Kidney (tissue), 14 donors: ENCODE measurements around the gene SFXN2. TPM values are rescaled to one million over a fixed set of nuclear protein-coding genes. Genes with fewer than 3 reads are reported as not detected.

Experiments used
- DNase-seq, 5 donors: peaks; one replicate each; pipeline ENCODE4 v3.0.0-alpha.2; 2013 to 2020
- FAIRE-seq: peaks from 2 replicates; lab custom pipeline; 2012; peaks lifted over from hg19 to GRCh38; lab: Jason Lieb, UNC
- H3K27ac ChIP-seq, 2 donors: one replicate each; pipeline ENCODE4 v1.7.0; 2013; ENCODE audit warnings: low read depth in 2 of 2, low read length in 2 of 2, inconsistent platforms in 1 of 2
- H3K27me3 ChIP-seq: one replicate; pipeline ENCODE4 v1.7.1; 2013; ENCODE audit warnings: low read length, inconsistent platforms; ENCODE audit not compliant: control insufficient read depth, insufficient read depth
- H3K36me3 ChIP-seq, 3 donors: one replicate each; pipeline versions ENCODE4 v1.7.0 to v1.7.1; 2013; ENCODE audit warnings: low read length in 3 of 3, control low read depth in 1 of 3, inconsistent platforms in 1 of 3; ENCODE audit not compliant: insufficient read depth in 3 of 3, control insufficient read depth in 2 of 3
- H3K4me1 ChIP-seq, 3 donors: one replicate each; pipeline versions ENCODE4 v1.7.0 to v1.7.1; 2013; ENCODE audit warnings: low read length in 3 of 3, inconsistent platforms in 1 of 3, low read depth in 1 of 3; ENCODE audit not compliant: control insufficient read depth in 2 of 3, insufficient read depth in 2 of 3
- H3K4me3 ChIP-seq, 3 donors: one replicate each; pipeline versions ENCODE4 v1.7.0 to v1.8.1; 2013; ENCODE audit warnings: low read length in 3 of 3, control low read depth in 1 of 3, inconsistent platforms in 1 of 3
- H3K9ac ChIP-seq, 3 donors: one replicate each; pipeline versions ENCODE4 v1.7.0 to v1.7.1; 2013; ENCODE audit warnings: low read length in 3 of 3, control low read depth in 1 of 3, inconsistent platforms in 1 of 3
- H3K9me3 ChIP-seq, 3 donors: one replicate each; pipeline versions ENCODE4 v1.7.0 to v1.7.1; 2013; ENCODE audit warnings: low read length in 3 of 3, control low read depth in 1 of 3, inconsistent platforms in 1 of 3; ENCODE audit not compliant: control insufficient read depth in 2 of 3, insufficient read depth in 1 of 3
- CTCF ChIP-seq: IDR thresholded peaks from 3 replicates; pipeline ENCODE4 v1.5.1; 2012; ENCODE audit warnings: mild to moderate bottlenecking, moderate library complexity, borderline replicate concordance; ENCODE audit not compliant: insufficient read depth; ENCODE audit errors: extremely low read depth
- intact Hi-C: fragments of 100-400 bp; cut with DNase I; formaldehyde crosslinking; loops from one replicate; pipeline ENCODE4 v1.11.1; 2022
- polyA plus RNA-seq: library from polyadenylated mRNA; stranded (reverse); fragments of 350-450 nt; fragmentation: Illumina TruSeq; extraction: RNeasy Lipid Tissue Mini Kit (QIAGEN cat#74804); gene quantifications from one replicate; pipeline ENCODE4 v1.2.3, GENCODE V29; 2014; ENCODE audit warnings: low read depth, low replicate concordance; ENCODE audit not compliant: insufficient read depth
- total RNA-seq: library from RNA; stranded (reverse); fragmentation: NEBNext Ultra II Directional; extraction: Animal tissue kit (Norgen Biotek cat#: 25700); gene quantifications from one replicate; pipeline ENCODE4 v1.2.1, GENCODE V29; 2021
- donor health status: control.
- donor health status: control.
- donor health status: control.
- donor health status: control.
- donor health status: control.
- donor health status: DM: yes; HTN: yes; CAD: no.
- donor health status: Normal renal cell carcinoma (clear cell type).

The SFXN2 gene
- total and polyA plus RNA-seq, 2 donors from 2014 or later: 17.3 to 72.1 TPM

GRCh38 chr10:102767428-102768160 lies 53.2 kb downstream of the SFXN2 start:
- no peak for FAIRE-seq
- Histone ChIP-seq H3K9ac (no peak overlapping the region), H3K4me1 (peaks cover 10 to 38% (median 34%) of the 10 kb centered on the region in 3 donors), H3K9me3 (no peaks in the 10 kb centered on the region), H3K36me3 (no peaks in the 10 kb centered on the region), H3K27ac (no peak overlapping the region), H3K27me3 (no peaks in the 10 kb centered on the region), H3K4me3 (no peak overlapping the region)
- TF ChIP-seq CTCF: no peak
- intact Hi-C loops: no loop called here
- DNase-seq: no peak

- FAIRE-seq (no peak), DNase-seq (no peak)
- H3K9ac ChIP-seq: peak overlapping the region in 1 of 3 donors; percentile 22
- peak overlapping the region in 1 of 2 donors; percentile 23 for H3K27ac ChIP-seq
- TF ChIP-seq CTCF: no peak
- H3K27me3 ChIP-seq: no peaks in the 10 kb centered on the region
- no peaks in the 10 kb centered on the region for H3K9me3 ChIP-seq
- intact Hi-C loops: no loop called here
- H3K4me1 ChIP-seq: peaks cover 7 to 40% (median 34%) of the 10 kb centered on the region in 3 donors
- no peak overlapping the region for H3K4me3 ChIP-seq
- no peaks in the 10 kb centered on the region for H3K36me3 ChIP-seq
Observed at GRCh38 chr10:102769375-102770107, 55.1 kb downstream of the SFXN2 start.

GRCh38 chr10:102770108-102770482 lies 55.7 kb downstream of the SFXN2 start:
- FAIRE-seq (no peak), DNase-seq (no peak)
- H3K36me3 ChIP-seq: no peaks in the 10 kb centered on the region
- peak overlapping the region; percentile 23 to 55 for H3K27ac ChIP-seq
- no peaks in the 10 kb centered on the region for H3K9me3 ChIP-seq
- no peak for TF ChIP-seq CTCF
- H3K4me1 ChIP-seq: peaks cover 2 to 40% (median 30%) of the 10 kb centered on the region in 3 donors
- intact Hi-C loops: no loop called here
- H3K9ac ChIP-seq: peak overlapping the region in 1 of 3 donors; percentile 22
- H3K4me3 ChIP-seq: no peak overlapping the region
- no peaks in the 10 kb centered on the region for H3K27me3 ChIP-seq
